ENCODE results near the gene PLAGL2. TPM values are rescaled to one million over a fixed set of nuclear protein-coding genes. Genes with fewer than 3 reads are reported as not detected.

The PLAGL2 gene
- total and polyA plus RNA-seq, 3 donors from 2014 or later, result 30.5 to 36.8 (median 33.5) TPM

DNA sequence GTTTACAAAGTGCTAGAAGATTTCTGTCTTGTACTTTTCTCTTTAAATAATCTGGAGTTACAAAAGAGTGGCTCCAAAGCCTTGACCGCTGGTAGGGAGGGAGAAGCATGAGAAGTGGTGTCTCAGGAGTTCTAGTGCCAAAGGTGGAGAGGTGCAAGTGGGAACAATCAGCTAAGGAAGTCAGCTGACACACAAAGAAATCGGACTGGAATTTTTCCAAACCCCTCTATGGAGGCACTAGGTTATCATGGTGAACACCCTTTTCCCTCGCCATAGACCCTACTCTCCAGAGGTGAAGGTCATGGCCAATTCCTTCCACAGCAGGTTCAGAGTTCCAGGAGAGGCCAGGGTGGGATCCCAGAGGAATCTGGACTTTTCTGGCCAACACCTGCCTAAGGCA is 14.8 kb downstream of the PLAGL2 start:
- Histone ChIP-seq H3K9me3 (no peaks in the 10 kb centered on the region), H3K4me3 (no peak overlapping the region), H3K27me3 (no peaks in the 10 kb centered on the region), H3K27ac (no peak overlapping the region), H3K36me3 (ENCODE audit: low read depth, missing control alignments) (no peaks in the 10 kb centered on the region), H3K4me1 (peaks cover 28% of the 10 kb centered on the region)
- intact Hi-C loops (cut with DNase I; ENCODE audit: low total_unique reads), result no loop called here
- TF ChIP-seq POLR2A (IDR thresholded peaks at IDR 0.05), result no peak
- TF ChIP-seq, protein P1, sequence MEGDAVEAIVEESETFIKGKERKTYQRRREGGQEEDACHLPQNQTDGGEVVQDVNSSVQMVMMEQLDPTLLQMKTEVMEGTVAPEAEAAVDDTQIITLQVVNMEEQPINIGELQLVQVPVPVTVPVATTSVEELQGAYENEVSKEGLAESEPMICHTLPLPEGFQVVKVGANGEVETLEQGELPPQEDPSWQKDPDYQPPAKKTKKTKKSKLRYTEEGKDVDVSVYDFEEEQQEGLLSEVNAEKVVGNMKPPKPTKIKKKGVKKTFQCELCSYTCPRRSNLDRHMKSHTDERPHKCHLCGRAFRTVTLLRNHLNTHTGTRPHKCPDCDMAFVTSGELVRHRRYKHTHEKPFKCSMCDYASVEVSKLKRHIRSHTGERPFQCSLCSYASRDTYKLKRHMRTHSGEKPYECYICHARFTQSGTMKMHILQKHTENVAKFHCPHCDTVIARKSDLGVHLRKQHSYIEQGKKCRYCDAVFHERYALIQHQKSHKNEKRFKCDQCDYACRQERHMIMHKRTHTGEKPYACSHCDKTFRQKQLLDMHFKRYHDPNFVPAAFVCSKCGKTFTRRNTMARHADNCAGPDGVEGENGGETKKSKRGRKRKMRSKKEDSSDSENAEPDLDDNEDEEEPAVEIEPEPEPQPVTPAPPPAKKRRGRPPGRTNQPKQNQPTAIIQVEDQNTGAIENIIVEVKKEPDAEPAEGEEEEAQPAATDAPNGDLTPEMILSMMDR (IDR thresholded peaks at IDR 0.05), result no peak
- WGBS, 2 donors, result 28 to 40% methylated on average over 3 of the region's 3 CpGs
- DNase-seq, result no peak

DNA sequence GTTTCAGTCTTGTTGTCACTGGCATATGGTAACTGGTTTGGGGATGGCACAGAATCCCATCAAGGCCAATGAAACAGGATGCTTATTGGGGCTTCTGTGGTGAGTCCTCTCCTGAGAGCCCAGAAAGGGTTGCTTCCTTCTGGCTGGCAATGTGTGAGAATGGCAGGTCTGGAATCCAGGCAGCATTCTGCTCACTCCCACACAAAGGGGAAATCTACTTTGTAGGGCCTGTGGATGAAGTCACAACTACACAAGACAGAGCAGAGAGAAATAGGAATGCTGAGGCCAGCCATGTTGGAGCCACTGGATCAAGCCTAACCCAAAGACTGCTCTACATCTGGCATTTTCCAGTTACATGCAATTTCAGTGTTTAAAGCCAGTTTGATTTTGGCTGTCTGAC is 15.7 kb downstream of the PLAGL2 start:
- Histone ChIP-seq H3K9me3 (no peaks in the 10 kb centered on the region), H3K27ac (no peak overlapping the region), H3K36me3 (ENCODE audit: low read depth, missing control alignments) (no peaks in the 10 kb centered on the region), H3K4me1 (peaks cover 28% of the 10 kb centered on the region), H3K27me3 (no peaks in the 10 kb centered on the region), H3K4me3 (no peak overlapping the region)
- no peak for TF ChIP-seq POLR2A (IDR thresholded peaks at IDR 0.05)
- TF ChIP-seq, protein P1 (IDR thresholded peaks at IDR 0.05), result no peak
- intact Hi-C loops (cut with DNase I; ENCODE audit: low total_unique reads), result no loop called here
- no peak for DNase-seq

DNA sequence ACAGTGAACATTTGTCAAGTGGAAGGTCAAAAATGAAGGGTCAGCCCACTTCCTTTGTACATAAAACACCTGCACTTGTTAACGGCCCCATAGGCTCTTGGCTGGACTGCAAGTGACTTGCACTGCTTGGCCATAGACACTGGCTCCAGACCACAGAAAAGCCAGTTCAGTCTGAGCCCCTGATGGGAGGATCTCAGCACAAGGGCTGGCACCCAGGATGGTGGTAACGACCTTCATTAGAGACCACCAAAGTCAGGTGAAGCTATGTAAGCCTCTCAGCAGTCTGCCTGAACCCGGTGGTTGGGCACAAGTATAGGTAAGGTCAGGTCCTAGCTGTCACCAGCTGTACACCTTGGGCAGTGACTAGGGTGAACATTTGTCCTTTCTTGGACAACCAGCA is 16.1 kb downstream of the PLAGL2 start:
- H3K4me3 ChIP-seq, result no peak overlapping the region
- 74 to 77% methylated on average over 3 of the region's 3 CpGs for WGBS, 2 donors
- H3K27me3 ChIP-seq, result no peaks in the 10 kb centered on the region
- no peaks in the 10 kb centered on the region for H3K9me3 ChIP-seq
- DNase-seq, result no peak
- no peak for TF ChIP-seq POLR2A (IDR thresholded peaks at IDR 0.05)
- TF ChIP-seq, protein P1 (IDR thresholded peaks at IDR 0.05), result no peak
- no peaks in the 10 kb centered on the region for H3K36me3 ChIP-seq (ENCODE audit: low read depth, missing control alignments)
- intact Hi-C loops (cut with DNase I; ENCODE audit: low total_unique reads), result no loop called here
- no peak overlapping the region for H3K27ac ChIP-seq
- peaks cover 28% of the 10 kb centered on the region for H3K4me1 ChIP-seq

DNA sequence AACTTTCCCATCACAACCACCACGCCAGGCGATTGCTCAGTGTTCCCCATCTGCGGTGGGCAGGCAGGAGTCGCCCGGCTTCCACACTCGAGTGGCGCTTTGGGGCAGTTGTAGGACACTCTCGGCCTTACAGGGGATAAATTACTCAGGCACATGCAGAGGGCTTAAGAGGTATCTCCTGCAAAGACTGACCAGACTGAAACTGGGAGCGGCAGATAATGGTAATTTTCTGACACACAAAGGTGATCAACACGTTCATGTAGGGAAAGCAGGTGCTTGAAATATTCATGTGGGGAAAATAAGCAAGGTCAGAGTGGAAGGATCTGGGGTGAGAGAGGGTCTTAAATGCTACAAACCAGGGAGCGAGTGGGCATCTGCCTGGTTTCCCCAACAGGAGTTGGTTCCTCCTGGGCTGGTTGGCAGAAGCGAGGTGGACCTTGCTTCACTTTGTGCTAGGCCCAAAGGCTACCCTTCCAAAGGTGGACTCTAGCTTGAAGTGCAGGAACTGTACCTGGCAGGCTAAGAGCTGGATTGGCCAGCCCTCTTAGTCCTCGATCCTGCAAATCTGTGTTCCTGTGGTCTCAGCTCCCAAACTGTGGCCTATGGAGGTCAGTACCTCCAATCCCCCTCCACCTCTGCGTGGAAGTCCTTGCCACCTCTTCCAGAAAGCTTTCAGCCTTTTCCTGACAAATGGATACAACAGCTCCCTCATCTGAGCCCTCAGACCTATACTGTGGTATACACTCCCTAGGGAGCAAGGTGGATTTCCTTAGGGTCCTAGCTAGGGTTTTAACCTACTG is 16.7 kb downstream of the PLAGL2 start:
- H3K36me3 ChIP-seq (ENCODE audit: low read depth, missing control alignments), result no peaks in the 10 kb centered on the region
- H3K4me1 ChIP-seq, result peaks cover 28% of the 10 kb centered on the region
- TF ChIP-seq, protein P1 (IDR thresholded peaks at IDR 0.05), result no peak
- no peak for TF ChIP-seq POLR2A (IDR thresholded peaks at IDR 0.05)
- intact Hi-C loops (cut with DNase I; ENCODE audit: low total_unique reads), result no loop called here
- peak overlapping the region; percentile 70 to 72 for H3K4me3 ChIP-seq
- peak overlapping the region; percentile 82 to 87 for H3K27ac ChIP-seq
- H3K9me3 ChIP-seq, result no peaks in the 10 kb centered on the region
- 28 to 35% methylated on average over 11 to 14 of the region's 14 CpGs for WGBS, 2 donors
- no peaks in the 10 kb centered on the region for H3K27me3 ChIP-seq
- DNase-seq, result no peak
